ENCODE measurements around the gene CHN2. TPM values are rescaled to one million over a fixed set of nuclear protein-coding genes. Genes with fewer than 3 reads are reported as not detected.

The CHN2 gene
- total RNA-seq, 1 experiment from 2014 or later, result 4.2 TPM

GRCh38 chr7:29476916-29477315, 282.3 kb downstream of the CHN2 start:
- no peak for DNase-seq

GRCh38 chr7:29478226-29478625, 283.7 kb downstream of the CHN2 start:
- Histone ChIP-seq H3K36me3 (replicated peaks; ENCODE audit: control insufficient read depth, insufficient read depth, low read length) (no peaks in the 10 kb centered on the region), H3K27me3 (ENCODE audit: control insufficient read depth, insufficient read depth, low read length) (no peaks in the 10 kb centered on the region; the same call in 1 of the 2 replicates), H3K4me3 (ENCODE audit: insufficient read depth, low read depth, low read length) (no peak overlapping the region)
- no peak for DNase-seq

More at GRCh38 chr7:29476916-29477315, 282.3 kb downstream of the CHN2 start:
- no peak overlapping the region for H3K4me3 ChIP-seq (ENCODE audit: insufficient read depth, low read depth, low read length)
- no peaks in the 10 kb centered on the region for H3K36me3 ChIP-seq (replicated peaks; ENCODE audit: control insufficient read depth, insufficient read depth, low read length)
- H3K27me3 ChIP-seq (ENCODE audit: control insufficient read depth, insufficient read depth, low read length), result no peaks in the 10 kb centered on the region; the same call in 1 of the 2 replicates

GRCh38 chr7:29478687-29479240, 284.2 kb downstream of the CHN2 start:
- Histone ChIP-seq H3K4me3 (ENCODE audit: insufficient read depth, low read depth, low read length) (no peak overlapping the region), H3K36me3 (replicated peaks; ENCODE audit: control insufficient read depth, insufficient read depth, low read length) (no peaks in the 10 kb centered on the region), H3K27me3 (ENCODE audit: control insufficient read depth, insufficient read depth, low read length) (no peaks in the 10 kb centered on the region; the same call in 1 of the 2 replicates)
- DNase-seq, result no peak

GRCh38 chr7:29479301-29480200, 285.0 kb downstream of the CHN2 start:
- Histone ChIP-seq H3K27me3 (ENCODE audit: control insufficient read depth, insufficient read depth, low read length) (no peaks in the 10 kb centered on the region; the same call in 1 of the 2 replicates), H3K36me3 (replicated peaks; ENCODE audit: control insufficient read depth, insufficient read depth, low read length) (no peaks in the 10 kb centered on the region), H3K4me3 (ENCODE audit: insufficient read depth, low read depth, low read length) (no peak overlapping the region)
- no peak for DNase-seq

- Histone ChIP-seq H3K4me3 (ENCODE audit: insufficient read depth, low read depth, low read length) (no peak overlapping the region), H3K36me3 (replicated peaks; ENCODE audit: control insufficient read depth, insufficient read depth, low read length) (no peaks in the 10 kb centered on the region), H3K27me3 (ENCODE audit: control insufficient read depth, insufficient read depth, low read length) (no peaks in the 10 kb centered on the region; the same call in 1 of the 2 replicates)
- DNase-seq, result no peak
These were observed 285.9 kb downstream of the CHN2 start for GRCh38 chr7:29480451-29480850.

- no peak for DNase-seq
- H3K4me3 ChIP-seq (ENCODE audit: insufficient read depth, low read depth, low read length), result no peak overlapping the region
- no peaks in the 10 kb centered on the region for H3K36me3 ChIP-seq (replicated peaks; ENCODE audit: control insufficient read depth, insufficient read depth, low read length)
These were observed 286.5 kb downstream of the CHN2 start for GRCh38 chr7:29480934-29481651.

GRCh38 chr7:29482056-29482455, 287.5 kb downstream of the CHN2 start:
- no peaks in the 10 kb centered on the region for H3K36me3 ChIP-seq (replicated peaks; ENCODE audit: control insufficient read depth, insufficient read depth, low read length)
- H3K4me3 ChIP-seq (ENCODE audit: insufficient read depth, low read depth, low read length), result no peak overlapping the region
- no peaks in the 10 kb centered on the region; the same call in none of the 2 replicates for H3K27me3 ChIP-seq (ENCODE audit: control insufficient read depth, insufficient read depth, low read length)
- no peak for DNase-seq

More at GRCh38 chr7:29480934-29481651, 286.5 kb downstream of the CHN2 start:
- H3K27me3 ChIP-seq (ENCODE audit: control insufficient read depth, insufficient read depth, low read length), result no peaks in the 10 kb centered on the region; the same call in 1 of the 2 replicates

- Histone ChIP-seq H3K36me3 (replicated peaks; ENCODE audit: control insufficient read depth, insufficient read depth, low read length) (no peaks in the 10 kb centered on the region), H3K4me3 (ENCODE audit: insufficient read depth, low read depth, low read length) (no peak overlapping the region), H3K27me3 (ENCODE audit: control insufficient read depth, insufficient read depth, low read length) (no peaks in the 10 kb centered on the region; the same call in none of the 2 replicates)
- DNase-seq, result no peak
These were observed 288.9 kb downstream of the CHN2 start for GRCh38 chr7:29483219-29484104.

GRCh38 chr7:29484280-29484679, 289.7 kb downstream of the CHN2 start:
- Histone ChIP-seq H3K27me3 (ENCODE audit: control insufficient read depth, insufficient read depth, low read length) (no peaks in the 10 kb centered on the region; the same call in none of the 2 replicates), H3K4me3 (ENCODE audit: insufficient read depth, low read depth, low read length) (no peak overlapping the region), H3K36me3 (replicated peaks; ENCODE audit: control insufficient read depth, insufficient read depth, low read length) (no peaks in the 10 kb centered on the region)
- DNase-seq, result no peak

GRCh38 chr7:29485339-29486190, 291.0 kb downstream of the CHN2 start:
- no peaks in the 10 kb centered on the region for H3K36me3 ChIP-seq (replicated peaks; ENCODE audit: control insufficient read depth, insufficient read depth, low read length)
- H3K4me3 ChIP-seq (ENCODE audit: insufficient read depth, low read depth, low read length), result no peak overlapping the region
- no peaks in the 10 kb centered on the region; the same call in 1 of the 2 replicates for H3K27me3 ChIP-seq (ENCODE audit: control insufficient read depth, insufficient read depth, low read length)
- DNase-seq, result no peak

- no peaks in the 10 kb centered on the region; the same call in 1 of the 2 replicates for H3K27me3 ChIP-seq (ENCODE audit: control insufficient read depth, insufficient read depth, low read length)
- no peaks in the 10 kb centered on the region for H3K36me3 ChIP-seq (replicated peaks; ENCODE audit: control insufficient read depth, insufficient read depth, low read length)
- H3K4me3 ChIP-seq (ENCODE audit: insufficient read depth, low read depth, low read length), result no peak overlapping the region
- DNase-seq, result no peak
These were observed 291.7 kb downstream of the CHN2 start for GRCh38 chr7:29486191-29486700.

GRCh38 chr7:29487424-29487823, 292.8 kb downstream of the CHN2 start:
- DNase-seq, result no peak
- H3K36me3 ChIP-seq (replicated peaks; ENCODE audit: control insufficient read depth, insufficient read depth, low read length), result no peaks in the 10 kb centered on the region
- H3K4me3 ChIP-seq (ENCODE audit: insufficient read depth, low read depth, low read length), result no peak overlapping the region
- no peaks in the 10 kb centered on the region; the same call in 1 of the 2 replicates for H3K27me3 ChIP-seq (ENCODE audit: control insufficient read depth, insufficient read depth, low read length)

Data from H7 (cell line).